Measurements from ENCODE around the gene NXF1.

DNA sequence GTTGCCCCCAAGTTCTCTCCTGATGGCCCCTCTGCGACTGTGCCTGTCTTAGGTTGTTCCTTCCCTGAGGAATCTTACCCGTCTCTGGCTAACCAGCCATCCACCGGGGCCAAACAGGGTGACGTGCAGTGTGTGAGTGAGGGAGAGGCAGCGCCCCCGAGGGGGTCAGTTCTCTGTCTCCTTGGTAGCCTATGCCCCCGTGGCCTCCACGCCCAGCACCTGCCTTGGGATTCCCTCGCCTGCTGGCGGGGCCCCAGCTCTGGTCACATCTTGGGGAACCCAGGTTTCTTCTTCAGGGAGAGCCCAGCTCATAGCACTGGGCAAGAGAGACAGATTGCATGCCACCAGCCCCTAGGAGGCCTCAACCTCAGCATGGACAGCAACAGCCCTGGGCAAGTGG is 5.8 kb downstream of the NXF1 start:
- TF ChIP-seq LARP7 (IDR thresholded peaks at IDR 0.05) (no peak), POLR2A (IDR thresholded peaks at IDR 0.05; ENCODE audit: low read depth, low read length) (no peak), JUND (IDR thresholded peaks at IDR 0.05; ENCODE audit: low read depth, low read length) (no peak), ETV6 (conservative IDR thresholded peaks at IDR 0.05 in 1 of 2, IDR thresholded peaks at IDR 0.05 in 1 of 2; ENCODE audit: borderline replicate concordance in 1 of 2, low read depth in 1 of 2) (no peak), ESRRA (IDR thresholded peaks at IDR 0.05; ENCODE audit: low read length) (no peak)
- TF ChIP-seq, protein P1, sequence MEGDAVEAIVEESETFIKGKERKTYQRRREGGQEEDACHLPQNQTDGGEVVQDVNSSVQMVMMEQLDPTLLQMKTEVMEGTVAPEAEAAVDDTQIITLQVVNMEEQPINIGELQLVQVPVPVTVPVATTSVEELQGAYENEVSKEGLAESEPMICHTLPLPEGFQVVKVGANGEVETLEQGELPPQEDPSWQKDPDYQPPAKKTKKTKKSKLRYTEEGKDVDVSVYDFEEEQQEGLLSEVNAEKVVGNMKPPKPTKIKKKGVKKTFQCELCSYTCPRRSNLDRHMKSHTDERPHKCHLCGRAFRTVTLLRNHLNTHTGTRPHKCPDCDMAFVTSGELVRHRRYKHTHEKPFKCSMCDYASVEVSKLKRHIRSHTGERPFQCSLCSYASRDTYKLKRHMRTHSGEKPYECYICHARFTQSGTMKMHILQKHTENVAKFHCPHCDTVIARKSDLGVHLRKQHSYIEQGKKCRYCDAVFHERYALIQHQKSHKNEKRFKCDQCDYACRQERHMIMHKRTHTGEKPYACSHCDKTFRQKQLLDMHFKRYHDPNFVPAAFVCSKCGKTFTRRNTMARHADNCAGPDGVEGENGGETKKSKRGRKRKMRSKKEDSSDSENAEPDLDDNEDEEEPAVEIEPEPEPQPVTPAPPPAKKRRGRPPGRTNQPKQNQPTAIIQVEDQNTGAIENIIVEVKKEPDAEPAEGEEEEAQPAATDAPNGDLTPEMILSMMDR (IDR thresholded peaks at IDR 0.05 in 2 of 3, conservative IDR thresholded peaks at IDR 0.05 in 1 of 3; ENCODE audit: control insufficient read depth in 2 of 3, extremely low read depth in 1 of 3, insufficient read depth in 1 of 3, low read depth in 3 of 3, low read length in 3 of 3): no peak
- TF ChIP-seq, protein P2, sequence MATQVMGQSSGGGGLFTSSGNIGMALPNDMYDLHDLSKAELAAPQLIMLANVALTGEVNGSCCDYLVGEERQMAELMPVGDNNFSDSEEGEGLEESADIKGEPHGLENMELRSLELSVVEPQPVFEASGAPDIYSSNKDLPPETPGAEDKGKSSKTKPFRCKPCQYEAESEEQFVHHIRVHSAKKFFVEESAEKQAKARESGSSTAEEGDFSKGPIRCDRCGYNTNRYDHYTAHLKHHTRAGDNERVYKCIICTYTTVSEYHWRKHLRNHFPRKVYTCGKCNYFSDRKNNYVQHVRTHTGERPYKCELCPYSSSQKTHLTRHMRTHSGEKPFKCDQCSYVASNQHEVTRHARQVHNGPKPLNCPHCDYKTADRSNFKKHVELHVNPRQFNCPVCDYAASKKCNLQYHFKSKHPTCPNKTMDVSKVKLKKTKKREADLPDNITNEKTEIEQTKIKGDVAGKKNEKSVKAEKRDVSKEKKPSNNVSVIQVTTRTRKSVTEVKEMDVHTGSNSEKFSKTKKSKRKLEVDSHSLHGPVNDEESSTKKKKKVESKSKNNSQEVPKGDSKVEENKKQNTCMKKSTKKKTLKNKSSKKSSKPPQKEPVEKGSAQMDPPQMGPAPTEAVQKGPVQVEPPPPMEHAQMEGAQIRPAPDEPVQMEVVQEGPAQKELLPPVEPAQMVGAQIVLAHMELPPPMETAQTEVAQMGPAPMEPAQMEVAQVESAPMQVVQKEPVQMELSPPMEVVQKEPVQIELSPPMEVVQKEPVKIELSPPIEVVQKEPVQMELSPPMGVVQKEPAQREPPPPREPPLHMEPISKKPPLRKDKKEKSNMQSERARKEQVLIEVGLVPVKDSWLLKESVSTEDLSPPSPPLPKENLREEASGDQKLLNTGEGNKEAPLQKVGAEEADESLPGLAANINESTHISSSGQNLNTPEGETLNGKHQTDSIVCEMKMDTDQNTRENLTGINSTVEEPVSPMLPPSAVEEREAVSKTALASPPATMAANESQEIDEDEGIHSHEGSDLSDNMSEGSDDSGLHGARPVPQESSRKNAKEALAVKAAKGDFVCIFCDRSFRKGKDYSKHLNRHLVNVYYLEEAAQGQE (IDR thresholded peaks at IDR 0.05; ENCODE audit: low read depth, low read length): no peak
- TF ChIP-seq, protein P3, sequence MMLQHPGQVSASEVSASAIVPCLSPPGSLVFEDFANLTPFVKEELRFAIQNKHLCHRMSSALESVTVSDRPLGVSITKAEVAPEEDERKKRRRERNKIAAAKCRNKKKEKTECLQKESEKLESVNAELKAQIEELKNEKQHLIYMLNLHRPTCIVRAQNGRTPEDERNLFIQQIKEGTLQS (IDR thresholded peaks at IDR 0.05; ENCODE audit: borderline replicate concordance, extremely low read depth, low read depth, low read length): no peak
- TF ChIP-seq, protein P4, sequence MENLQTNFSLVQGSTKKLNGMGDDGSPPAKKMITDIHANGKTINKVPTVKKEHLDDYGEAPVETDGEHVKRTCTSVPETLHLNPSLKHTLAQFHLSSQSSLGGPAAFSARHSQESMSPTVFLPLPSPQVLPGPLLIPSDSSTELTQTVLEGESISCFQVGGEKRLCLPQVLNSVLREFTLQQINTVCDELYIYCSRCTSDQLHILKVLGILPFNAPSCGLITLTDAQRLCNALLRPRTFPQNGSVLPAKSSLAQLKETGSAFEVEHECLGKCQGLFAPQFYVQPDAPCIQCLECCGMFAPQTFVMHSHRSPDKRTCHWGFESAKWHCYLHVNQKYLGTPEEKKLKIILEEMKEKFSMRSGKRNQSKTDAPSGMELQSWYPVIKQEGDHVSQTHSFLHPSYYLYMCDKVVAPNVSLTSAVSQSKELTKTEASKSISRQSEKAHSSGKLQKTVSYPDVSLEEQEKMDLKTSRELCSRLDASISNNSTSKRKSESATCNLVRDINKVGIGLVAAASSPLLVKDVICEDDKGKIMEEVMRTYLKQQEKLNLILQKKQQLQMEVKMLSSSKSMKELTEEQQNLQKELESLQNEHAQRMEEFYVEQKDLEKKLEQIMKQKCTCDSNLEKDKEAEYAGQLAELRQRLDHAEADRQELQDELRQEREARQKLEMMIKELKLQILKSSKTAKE (IDR thresholded peaks at IDR 0.05; ENCODE audit: low read depth, poor library complexity, severe bottlenecking): no peak
